ENCODE data around the gene DHRSX. TPM values are rescaled to one million over a fixed set of nuclear protein-coding genes. Genes with fewer than 3 reads are reported as not detected.
A peak's percentile ranks its signal among the peaks of the same experiment; 100 is the strongest.

Gene DHRSX
- total and polyA plus RNA-seq, 2 of the 13 experiments (the other 11 are each of a cell fraction or from before 2014, with no cell fraction given) = 15.5 to 24.3 TPM

- peak; percentile 67 for TF ChIP-seq ZNF503 (CRISPR knock-in tag; IDR thresholded peaks at IDR 0.05)
- peak; percentile 65 for TF ChIP-seq RBFOX2 (IDR thresholded peaks at IDR 0.05; ENCODE audit: low read depth, low read length)
- no peak for TF ChIP-seq RNF2 (conservative IDR thresholded peaks at IDR 0.05; ENCODE audit: low read depth)
- TF ChIP-seq LCORL (IDR thresholded peaks at IDR 0.05) = no peak
- TF ChIP-seq LCORL (CRISPR knock-in tag; IDR thresholded peaks at IDR 0.05) = peak; percentile 64; the same call in 1 of the 2 replicates
- TF ChIP-seq FOXC1 (CRISPR knock-in tag; IDR thresholded peaks at IDR 0.05; ENCODE audit: borderline replicate concordance) = no peak
- TF ChIP-seq KAT8 (CRISPR knock-in tag; IDR thresholded peaks at IDR 0.05) = peak; percentile 58
- TF ChIP-seq ZNF547 (CRISPR knock-in tag; IDR thresholded peaks at IDR 0.05) = no peak
- no peak for TF ChIP-seq ZNF557 (CRISPR knock-in tag; IDR thresholded peaks at IDR 0.05)
- TF ChIP-seq SIX1 (CRISPR knock-in tag; IDR thresholded peaks at IDR 0.05; ENCODE audit: borderline replicate concordance) = peak; percentile 29; the same call in 1 of the 2 replicates
- TF ChIP-seq RFX1 (IDR thresholded peaks at IDR 0.05) = no peak
- peak; percentile 50 for TF ChIP-seq SMC3 (IDR thresholded peaks at IDR 0.05; ENCODE audit: low read length)
- no peak for TF ChIP-seq GABPB1 (CRISPR knock-in tag; IDR thresholded peaks at IDR 0.05)
- no peak for TF ChIP-seq SYNCRIP (IDR thresholded peaks at IDR 0.05; ENCODE audit: insufficient read depth, low read depth, low read length)
- TF ChIP-seq MYNN (CRISPR knock-in tag; IDR thresholded peaks at IDR 0.05; ENCODE audit: low read depth) = 0 out of 2 replicates have a peak, but pooled peaks have one; percentile 35
- no peak for TF ChIP-seq SP2 (CRISPR knock-in tag; IDR thresholded peaks at IDR 0.05)
- TF ChIP-seq ZNF17 (CRISPR knock-in tag; IDR thresholded peaks at IDR 0.05) = no peak
- peak; percentile 43; the same call in 1 of the 2 replicates for TF ChIP-seq ETV5 (CRISPR knock-in tag; IDR thresholded peaks at IDR 0.05; ENCODE audit: borderline replicate concordance)
- peak; percentile 74 for TF ChIP-seq ZFX (CRISPR knock-in tag; IDR thresholded peaks at IDR 0.05; ENCODE audit: low read depth)
- no peak for TF ChIP-seq ETS1 (CRISPR knock-in tag; IDR thresholded peaks at IDR 0.05)
- TF ChIP-seq MEF2D (CRISPR knock-in tag; IDR thresholded peaks at IDR 0.05) = 0 out of 2 replicates have a peak, but pooled peaks have one; percentile 4
- no peak; the same call in 1 of the 2 replicates for TF ChIP-seq ZNF430 (CRISPR knock-in tag; IDR thresholded peaks at IDR 0.05)
- TF ChIP-seq SRY (CRISPR knock-in tag; IDR thresholded peaks at IDR 0.05) = 0 out of 2 replicates have a peak, but pooled peaks have one; percentile 7
- peak; percentile 54; the same call in 1 of the 2 replicates for TF ChIP-seq HMGXB3 (CRISPR knock-in tag; IDR thresholded peaks at IDR 0.05; ENCODE audit: borderline replicate concordance)
Observed at GRCh38 chrX:2497961-2498780, 2.6 kb downstream of the DHRSX start (continued).

All from HepG2 (cell line).